A673 (cell line): ENCODE results near the gene APOBEC2.

Experiments
- CTCF ChIP-seq: fragments of 300-800, 200-600 bp; sonication (generic); conservative IDR thresholded peaks from 2 replicates; pipeline ENCODE4 v1.5.1; 2017; ENCODE audit warnings: low read depth, mild to moderate bottlenecking, antibody characterized with exemption, low read length, moderate library complexity, mixed read lengths
- EZH2 ChIP-seq: fragments of 200-600 bp; sonication (generic); IDR thresholded peaks from 2 replicates; pipeline ENCODE4 v1.6.1; 2017; ENCODE audit warnings: borderline replicate concordance, low read depth, mild to moderate bottlenecking, mixed read lengths, antibody characterized with exemption, low read length; ENCODE audit not compliant: poor library complexity, severe bottlenecking

- TF ChIP-seq CTCF (no peak), EZH2 (no peak)
These were observed 45.4 kb downstream of the APOBEC2 start for GRCh38 chr6:41098366-41098765.
